T-helper 22 cell (primary cell): ENCODE data around the gene FOXC2.

Experiments used
- DNase-seq: peaks from one replicate; pipeline ENCODE4 v3.0.0-alpha.2; 2020; ENCODE audit warnings: low read depth

Gene FOXC2

GRCh38 chr16:86616906-86617305 is 50.3 kb downstream of the FOXC2 start:
- DNase-seq: no peak

- no peak for DNase-seq
Measured at GRCh38 chr16:86618431-86619238, 52.0 kb downstream of the FOXC2 start.
